HUES6 (cell line): ENCODE data around the gene ARRB2.
"Not testable (repeated sequence)": the region's sequence is repeated elsewhere in the genome, so short reads cannot be mapped to it uniquely, and the experiment has no call there.

Source experiments
- H3K27ac ChIP-seq: 2 replicates; pipeline ENCODE4 v1.7.0; 2013; ENCODE audit warnings: low read depth, mild to moderate bottlenecking, low read length, inconsistent platforms
- H3K27me3 ChIP-seq: 2 replicates; pipeline ENCODE4 v1.6.1; 2013; ENCODE audit warnings: low read length; ENCODE audit not compliant: control insufficient read depth, insufficient read depth
- H3K36me3 ChIP-seq: 2 replicates; pipeline ENCODE4 v1.6.1; 2013; ENCODE audit warnings: low read length; ENCODE audit not compliant: control insufficient read depth, insufficient read depth
- H3K4me1 ChIP-seq: 2 replicates; pipeline ENCODE4 v1.6.1; 2013; ENCODE audit warnings: low read length; ENCODE audit not compliant: control insufficient read depth, insufficient read depth
- H3K4me3 ChIP-seq: 2 replicates; pipeline ENCODE4 v1.5.1; 2013; ENCODE audit warnings: low read depth, low read length
- H3K9ac ChIP-seq: one replicate; pipeline ENCODE4 v1.6.1; 2013; ENCODE audit warnings: mild to moderate bottlenecking, low read length
- H3K9me3 ChIP-seq: 2 replicates; pipeline ENCODE4 v1.6.1; 2013; ENCODE audit warnings: low read depth, low read length; ENCODE audit not compliant: control insufficient read depth, insufficient read depth

The ARRB2 gene

GRCh38 chr17:4675791-4676190, 34.6 kb upstream of the ARRB2 start:
- Histone ChIP-seq H3K36me3 (peaks cover 97% of the 10 kb centered on the region), H3K27ac (no peak overlapping the region), H3K9me3 (no peaks in the 10 kb centered on the region), H3K9ac (no peak overlapping the region), H3K27me3 (no peaks in the 10 kb centered on the region), H3K4me3 (no peak overlapping the region), H3K4me1 (peaks cover 6% of the 10 kb centered on the region; the same call in 1 of the 2 replicates)

GRCh38 chr17:4676791-4677190, 33.6 kb upstream of the ARRB2 start:
- no peak overlapping the region for H3K27ac ChIP-seq
- peaks cover 95% of the 10 kb centered on the region for H3K36me3 ChIP-seq
- no peak overlapping the region for H3K9ac ChIP-seq
- no peaks in the 10 kb centered on the region for H3K27me3 ChIP-seq
- H3K9me3 ChIP-seq, result no peaks in the 10 kb centered on the region
- H3K4me3 ChIP-seq, result no peak overlapping the region
- peaks cover 6% of the 10 kb centered on the region; the same call in 1 of the 2 replicates for H3K4me1 ChIP-seq

GRCh38 chr17:4678448-4679026, 31.9 kb upstream of the ARRB2 start:
- H3K4me3 ChIP-seq, result no peak overlapping the region
- H3K27me3 ChIP-seq, result no peaks in the 10 kb centered on the region
- H3K27ac ChIP-seq, result no peak overlapping the region
- H3K9ac ChIP-seq, result no peak overlapping the region
- H3K4me1 ChIP-seq, result peaks cover 6% of the 10 kb centered on the region; the same call in 1 of the 2 replicates
- H3K36me3 ChIP-seq, result peaks cover 92% of the 10 kb centered on the region
- no peaks in the 10 kb centered on the region for H3K9me3 ChIP-seq

- H3K4me3 ChIP-seq, result no peak overlapping the region
- H3K36me3 ChIP-seq, result peaks cover 88% of the 10 kb centered on the region
- no peak overlapping the region; the same call in 1 of the 2 replicates for H3K27ac ChIP-seq
- peaks cover 6% of the 10 kb centered on the region; the same call in 1 of the 2 replicates for H3K4me1 ChIP-seq
- no peaks in the 10 kb centered on the region for H3K9me3 ChIP-seq
- H3K27me3 ChIP-seq, result no peaks in the 10 kb centered on the region
- H3K9ac ChIP-seq, result no peak overlapping the region
Observed at GRCh38 chr17:4679658-4680057, 30.8 kb upstream of the ARRB2 start.

GRCh38 chr17:4683739-4684138, 26.7 kb upstream of the ARRB2 start:
- H3K27me3 ChIP-seq, result not testable (repeated sequence)

GRCh38 chr17:4689872-4690271, 20.6 kb upstream of the ARRB2 start:
- H3K9ac ChIP-seq, H3K4me3 ChIP-seq, H3K27me3 ChIP-seq, H3K9me3 ChIP-seq, H3K27ac ChIP-seq, H3K4me1 ChIP-seq: not testable (repeated sequence)
- peaks cover 58% of the 10 kb centered on the region for H3K36me3 ChIP-seq

More at GRCh38 chr17:4683739-4684138, 26.7 kb upstream of the ARRB2 start:
- not testable (repeated sequence) for H3K27ac ChIP-seq, H3K9me3 ChIP-seq, H3K4me1 ChIP-seq, H3K9ac ChIP-seq, H3K4me3 ChIP-seq
- peaks cover 76% of the 10 kb centered on the region for H3K36me3 ChIP-seq

- Histone ChIP-seq H3K4me3 (no peak overlapping the region), H3K36me3 (peaks cover 52% of the 10 kb centered on the region), H3K4me1 (no peaks in the 10 kb centered on the region), H3K27ac (no peak overlapping the region), H3K9ac (no peak overlapping the region), H3K27me3 (no peaks in the 10 kb centered on the region), H3K9me3 (no peaks in the 10 kb centered on the region)
Observed at GRCh38 chr17:4690745-4691144, 19.7 kb upstream of the ARRB2 start.

GRCh38 chr17:4691686-4692085, 18.7 kb upstream of the ARRB2 start:
- Histone ChIP-seq H3K9ac (no peak overlapping the region), H3K27ac (no peak overlapping the region), H3K4me1 (no peaks in the 10 kb centered on the region), H3K36me3 (peaks cover 53% of the 10 kb centered on the region), H3K4me3 (no peak overlapping the region), H3K9me3 (no peaks in the 10 kb centered on the region), H3K27me3 (no peaks in the 10 kb centered on the region)

- H3K9ac ChIP-seq, result no peak overlapping the region
- H3K27ac ChIP-seq, result no peak overlapping the region
- no peaks in the 10 kb centered on the region for H3K27me3 ChIP-seq
- H3K9me3 ChIP-seq, result no peaks in the 10 kb centered on the region
- H3K4me3 ChIP-seq, result no peak overlapping the region
- H3K4me1 ChIP-seq, result no peaks in the 10 kb centered on the region
- H3K36me3 ChIP-seq, result peaks cover 54% of the 10 kb centered on the region
Observed at GRCh38 chr17:4693416-4693815, 17.0 kb upstream of the ARRB2 start.

GRCh38 chr17:4696437-4696805, 14.0 kb upstream of the ARRB2 start:
- H3K27ac ChIP-seq, result no peak overlapping the region
- H3K27me3 ChIP-seq, result no peaks in the 10 kb centered on the region

GRCh38 chr17:4699401-4700056, 10.9 kb upstream of the ARRB2 start:
- H3K9me3 ChIP-seq, H3K4me3 ChIP-seq, H3K4me1 ChIP-seq, H3K27me3 ChIP-seq, H3K9ac ChIP-seq, H3K27ac ChIP-seq: not testable (repeated sequence)
- H3K36me3 ChIP-seq, result peaks cover 25% of the 10 kb centered on the region

More at GRCh38 chr17:4696437-4696805, 14.0 kb upstream of the ARRB2 start:
- no peaks in the 10 kb centered on the region for H3K9me3 ChIP-seq
- no peak overlapping the region for H3K4me3 ChIP-seq
- no peak overlapping the region for H3K9ac ChIP-seq
- H3K4me1 ChIP-seq, result no peaks in the 10 kb centered on the region
- H3K36me3 ChIP-seq, result peaks cover 27% of the 10 kb centered on the region
